HCT116 (cell line): ENCODE results near the gene ANGEL1. TPM values are rescaled to one million over a fixed set of nuclear protein-coding genes. Genes with fewer than 3 reads are reported as not detected.
A peak's percentile ranks its signal among the peaks of the same experiment; 100 is the strongest.

Source experiments
- ATAC-seq: fragments of 200-7000 bp; cut with Tn5 transposase; 2 replicates; pipeline ENCODE4 v1.9.1; 2020; ENCODE audit warnings: mild to moderate bottlenecking, moderate library complexity
- BruUV-seq: library from RNA; stranded (reverse); fragments of 400-500 nt; replicated peaks from 2 replicates; lab custom pipeline; 2021; lab: Mats Ljungman, UMichigan
- CTCF ChIA-PET: fragments of 300-600 bp; sonication (Branson Sonifier 250); formaldehyde crosslinking; loops from one replicate; lab custom pipeline; 2021; ENCODE audit warnings: antibody characterized with exemption; lab: Charles Lee
- POLR2A ChIA-PET: fragments of 300-600, 350-600 bp; sonication (Branson Sonifier 250); formaldehyde crosslinking; loops from one replicate; lab custom pipeline; 2021; ENCODE audit warnings: antibody characterized with exemption; lab: Charles Lee
- RAD21 ChIA-PET, 2 experiments: fragments of 300-600 bp; sonication (Branson Sonifier 250); formaldehyde crosslinking; loops; one replicate each; lab custom pipeline; 2023; ENCODE audit warnings: low total read pairs in 2 of 2; ENCODE audit not compliant: uncharacterized antibody in 2 of 2, unreplicated experiment in 2 of 2, low non-redundant PET in 1 of 2; lab: Charles Lee
- DNase-seq: peaks from one replicate; pipeline ENCODE4 v3.0.0-alpha.2; 2010; ENCODE audit warnings: low read depth, low spot score
- H2AFZ ChIP-seq: fragments of 200-600 bp; shearing (Covaris generic), sonication (generic); 2 replicates; pipeline ENCODE4 v1.6.1; 2017; ENCODE audit warnings: low read depth, mixed run types, mixed read lengths, antibody characterized with exemption, low read length; ENCODE audit not compliant: poor library complexity, severe bottlenecking
- H3K27ac ChIP-seq: 2 replicates; pipeline ENCODE4 v1.5.1; 2012; ENCODE audit warnings: low read depth, low read length
- H3K27me3 ChIP-seq: fragments of 200-600 bp; sonication (generic); 2 replicates; pipeline ENCODE4 v1.6.1; 2016; ENCODE audit warnings: mixed run types, low read length, mixed read lengths; ENCODE audit not compliant: insufficient read depth
- H3K36me3 ChIP-seq, 2 experiments: fragments of 200-500 bp in 1 of 2; fragments of 200-600 bp in 1 of 2; sonication (Bioruptor generic) in 1 of 2; sonication (generic) in 1 of 2; 2 replicates each; pipeline versions ENCODE4 v1.5.1 to v1.6.1; 2014 to 2016; ENCODE audit warnings: low read length in 2 of 2, inconsistent platforms in 1 of 2, mixed read lengths in 1 of 2, mixed run types in 1 of 2; ENCODE audit not compliant: insufficient read depth in 2 of 2, control insufficient read depth in 1 of 2
- H3K4me1 ChIP-seq, 2 experiments: fragments of 200-600 bp in 1 of 2; sonication (generic) in 1 of 2; 2 replicates each; pipeline versions ENCODE4 v1.5.1 to v1.6.1; 2012 to 2017; ENCODE audit warnings: low read length in 2 of 2, inconsistent platforms in 1 of 2, mild to moderate bottlenecking in 1 of 2, mixed read lengths in 1 of 2, mixed run types in 1 of 2, moderate library complexity in 1 of 2; ENCODE audit not compliant: insufficient read depth in 2 of 2, control insufficient read depth in 1 of 2
- H3K4me2 ChIP-seq: fragments of 200-600 bp; sonication (generic); 2 replicates; pipeline ENCODE4 v1.6.1; 2017; ENCODE audit warnings: mixed run types, low read length, mixed read lengths
- H3K4me3 ChIP-seq, 2 experiments: fragments of 200-600 bp in 1 of 2; sonication (generic) in 1 of 2; replicated peaks in 1 of 2; 2 replicates each; pipeline ENCODE4 v1.5.1; 2011 to 2016; ENCODE audit warnings: low read length in 2 of 2, control low read depth in 1 of 2, low read depth in 1 of 2, mild to moderate bottlenecking in 1 of 2, mixed read lengths in 1 of 2, mixed run types in 1 of 2
- H3K79me2 ChIP-seq: fragments of 200-600 bp; sonication (generic); 2 replicates; pipeline ENCODE4 v1.6.1; 2017; ENCODE audit warnings: mild to moderate bottlenecking, mixed run types, low read length, moderate library complexity, mixed read lengths; ENCODE audit not compliant: insufficient read depth
- H3K9ac ChIP-seq: fragments of 200-600 bp; sonication (generic); 2 replicates; pipeline ENCODE4 v1.6.1; 2016; ENCODE audit warnings: low read length, mixed read lengths
- H3K9me2 ChIP-seq: fragments of 200-600 bp; sonication (generic), shearing (Covaris generic); 2 replicates; pipeline ENCODE4 v1.6.1; 2017; ENCODE audit warnings: mixed run types, mild to moderate bottlenecking, moderate library complexity; ENCODE audit not compliant: insufficient read depth
- H3K9me3 ChIP-seq, 2 experiments: fragments of 200-500 bp in 1 of 2; fragments of 200-600 bp in 1 of 2; sonication (Bioruptor generic) in 1 of 2; sonication (generic) in 1 of 2; 2 replicates each; pipeline ENCODE4 v1.6.1; 2014 to 2017; ENCODE audit warnings: low read length in 2 of 2, mixed read lengths in 2 of 2, inconsistent platforms in 1 of 2, low read depth in 1 of 2, mild to moderate bottlenecking in 1 of 2, mixed run types in 1 of 2, moderate library complexity in 1 of 2; ENCODE audit not compliant: control insufficient read depth in 1 of 2, insufficient read depth in 1 of 2
- H4K20me1 ChIP-seq: fragments of 200-600 bp; sonication (generic), shearing (Covaris generic); 2 replicates; pipeline ENCODE4 v1.6.1; 2017; ENCODE audit warnings: mixed run types, mild to moderate bottlenecking, moderate library complexity; ENCODE audit not compliant: insufficient read depth
- CBX3 ChIP-seq: IDR thresholded peaks from 2 replicates; pipeline ENCODE4 v1.6.1; 2012; ENCODE audit warnings: low read depth
- CEBPB ChIP-seq: IDR thresholded peaks from 2 replicates; pipeline ENCODE4 v1.6.1; 2012; ENCODE audit warnings: low read depth
- EGR1 ChIP-seq: IDR thresholded peaks from 2 replicates; pipeline ENCODE4 v1.6.1; 2012; ENCODE audit warnings: low read depth
- ELF1 ChIP-seq: IDR thresholded peaks from 2 replicates; pipeline ENCODE4 v1.6.1; 2012; ENCODE audit warnings: low read depth, borderline replicate concordance
- EZH2 ChIP-seq: fragments of 200-600 bp; sonication (generic); IDR thresholded peaks from 2 replicates; pipeline ENCODE4 v1.6.1; 2017; ENCODE audit warnings: antibody characterized with exemption, mixed run types
- EZH2phosphoT487 ChIP-seq: fragments of 200-600 bp; IDR thresholded peaks from 2 replicates; pipeline ENCODE4 v1.6.1; 2018; ENCODE audit warnings: antibody characterized with exemption, borderline replicate concordance
- FOSL1 ChIP-seq: IDR thresholded peaks from 2 replicates; pipeline ENCODE4 v1.6.1; 2012; ENCODE audit warnings: low read depth
- POLR2A ChIP-seq: IDR thresholded peaks from 2 replicates; pipeline ENCODE4 v1.7.0; 2011; ENCODE audit warnings: borderline replicate concordance; ENCODE audit not compliant: insufficient read depth, insufficient read length; ENCODE audit errors: extremely low read depth
- POLR2AphosphoS5 ChIP-seq: IDR thresholded peaks from 2 replicates; pipeline ENCODE4 v1.6.1; 2011; ENCODE audit warnings: mild to moderate bottlenecking, low read depth, low read length, moderate library complexity
- RAD21 ChIP-seq: IDR thresholded peaks from 2 replicates; pipeline ENCODE4 v1.6.1; 2012; ENCODE audit warnings: low read depth, mild to moderate bottlenecking
- SIN3A ChIP-seq: IDR thresholded peaks from 2 replicates; pipeline ENCODE4 v1.6.1; 2012; ENCODE audit warnings: low read depth
- SP1 ChIP-seq: IDR thresholded peaks from 2 replicates; pipeline ENCODE4 v1.6.1; 2012; ENCODE audit warnings: low read depth
- TCF7L2 ChIP-seq: IDR thresholded peaks from 2 replicates; pipeline ENCODE4 v1.7.0; 2011; ENCODE audit warnings: borderline replicate concordance, inconsistent platforms; ENCODE audit not compliant: insufficient read depth, insufficient read length; ENCODE audit errors: extremely low read depth
- YY1 ChIP-seq: IDR thresholded peaks from 2 replicates; pipeline ENCODE4 v1.6.1; 2011; ENCODE audit warnings: low read length, low read depth, moderate library complexity, mild to moderate bottlenecking; ENCODE audit not compliant: insufficient replicate concordance; ENCODE audit errors: extremely low read depth
- ZFX ChIP-seq: fragments of 450-650 bp; IDR thresholded peaks from 2 replicates; pipeline ENCODE4 v1.6.1; 2017
- ZNF274 ChIP-seq: fragments of 200-500 bp; sonication (Bioruptor generic); IDR thresholded peaks from 2 replicates; pipeline ENCODE4 v1.6.1; 2014; ENCODE audit warnings: mild to moderate bottlenecking, low read depth, low read length, inconsistent platforms
- intact Hi-C: fragments of 100-400 bp; cut with micrococcal nuclease; formaldehyde crosslinking; loops from 2 replicates; pipeline ENCODE4 v1.10.0; 2022
- total RNA-seq: library from RNA; stranded (reverse); gene quantifications from one replicate; pipeline ENCODE4 v1.2.1, GENCODE V29; 2021; ENCODE audit not compliant: unreplicated experiment
- TF ChIP-seq, protein P1 (sequence below): IDR thresholded peaks from 2 replicates; pipeline ENCODE4 v1.6.1; 2011; ENCODE audit warnings: mild to moderate bottlenecking, low read length, moderate library complexity; ENCODE audit not compliant: insufficient replicate concordance; ENCODE audit errors: extremely low read depth
- TF ChIP-seq, protein P2 (sequence below): IDR thresholded peaks from 2 replicates; pipeline ENCODE4 v1.6.1; 2012
- TF ChIP-seq, protein P3 (sequence below), 3 experiments: fragments of 200-600 bp in 1 of 3; sonication (generic) in 1 of 3; IDR thresholded peaks in 2 of 3; conservative IDR thresholded peaks in 1 of 3; 2 replicates each; pipeline ENCODE4 v1.5.1; 2012 to 2017; ENCODE audit warnings: low read depth in 2 of 3, low read length in 2 of 3, antibody characterized with exemption in 1 of 3, borderline replicate concordance in 1 of 3, control low read depth in 1 of 3, mild to moderate bottlenecking in 1 of 3, mixed read lengths in 1 of 3, mixed run types in 1 of 3, moderate library complexity in 1 of 3; ENCODE audit not compliant: insufficient read depth in 1 of 3
- TF ChIP-seq, protein P4 (sequence below): IDR thresholded peaks from 2 replicates; pipeline ENCODE4 v1.6.1; 2012; ENCODE audit warnings: low read depth

The ANGEL1 gene
- total RNA-seq, 1 experiment from 2014 or later: 20.6 TPM

DNA sequence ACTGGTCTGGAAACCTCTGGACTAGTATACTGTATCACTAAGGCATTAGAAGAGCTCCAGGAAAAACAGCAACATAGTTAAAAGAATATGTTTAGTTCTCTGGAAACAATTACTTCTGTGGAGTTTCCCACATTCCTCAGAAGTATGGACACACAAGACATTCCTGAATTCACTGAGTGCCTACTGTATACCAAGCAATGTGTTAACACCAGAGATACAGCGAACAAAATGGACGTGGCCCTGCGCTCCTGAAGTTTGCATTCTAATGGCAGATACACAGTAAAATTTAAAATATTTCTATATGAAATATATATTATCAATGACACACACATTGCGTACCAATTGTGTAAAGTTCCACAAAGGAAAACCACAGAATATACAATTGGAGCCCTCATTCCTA is 1.1 kb downstream of the ANGEL1 start:
- intact Hi-C loops: no loop called here
- H3K36me3 ChIP-seq: peaks cover 11 to 17% of the 10 kb centered on the region in 2 experiments; a peak in 2 of 4 replicates
- H3K27me3 ChIP-seq: no peaks in the 10 kb centered on the region
- peak overlapping the region; percentile 88 for H3K9ac ChIP-seq
- no peak for TF ChIP-seq ZFX
- no peak for TF ChIP-seq POLR2AphosphoS5
- TF ChIP-seq POLR2A: no peak
- TF ChIP-seq EGR1: no peak
- no peak for TF ChIP-seq ELF1
- no peak for TF ChIP-seq SP1
- TF ChIP-seq, protein P1, sequence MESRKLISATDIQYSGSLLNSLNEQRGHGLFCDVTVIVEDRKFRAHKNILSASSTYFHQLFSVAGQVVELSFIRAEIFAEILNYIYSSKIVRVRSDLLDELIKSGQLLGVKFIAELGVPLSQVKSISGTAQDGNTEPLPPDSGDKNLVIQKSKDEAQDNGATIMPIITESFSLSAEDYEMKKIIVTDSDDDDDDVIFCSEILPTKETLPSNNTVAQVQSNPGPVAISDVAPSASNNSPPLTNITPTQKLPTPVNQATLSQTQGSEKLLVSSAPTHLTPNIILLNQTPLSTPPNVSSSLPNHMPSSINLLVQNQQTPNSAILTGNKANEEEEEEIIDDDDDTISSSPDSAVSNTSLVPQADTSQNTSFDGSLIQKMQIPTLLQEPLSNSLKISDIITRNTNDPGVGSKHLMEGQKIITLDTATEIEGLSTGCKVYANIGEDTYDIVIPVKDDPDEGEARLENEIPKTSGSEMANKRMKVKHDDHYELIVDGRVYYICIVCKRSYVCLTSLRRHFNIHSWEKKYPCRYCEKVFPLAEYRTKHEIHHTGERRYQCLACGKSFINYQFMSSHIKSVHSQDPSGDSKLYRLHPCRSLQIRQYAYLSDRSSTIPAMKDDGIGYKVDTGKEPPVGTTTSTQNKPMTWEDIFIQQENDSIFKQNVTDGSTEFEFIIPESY: no peak
- TF ChIP-seq, protein P2, sequence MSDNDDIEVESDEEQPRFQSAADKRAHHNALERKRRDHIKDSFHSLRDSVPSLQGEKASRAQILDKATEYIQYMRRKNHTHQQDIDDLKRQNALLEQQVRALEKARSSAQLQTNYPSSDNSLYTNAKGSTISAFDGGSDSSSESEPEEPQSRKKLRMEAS: no peak
- no peak for TF ChIP-seq YY1
- TF ChIP-seq, protein P3, sequence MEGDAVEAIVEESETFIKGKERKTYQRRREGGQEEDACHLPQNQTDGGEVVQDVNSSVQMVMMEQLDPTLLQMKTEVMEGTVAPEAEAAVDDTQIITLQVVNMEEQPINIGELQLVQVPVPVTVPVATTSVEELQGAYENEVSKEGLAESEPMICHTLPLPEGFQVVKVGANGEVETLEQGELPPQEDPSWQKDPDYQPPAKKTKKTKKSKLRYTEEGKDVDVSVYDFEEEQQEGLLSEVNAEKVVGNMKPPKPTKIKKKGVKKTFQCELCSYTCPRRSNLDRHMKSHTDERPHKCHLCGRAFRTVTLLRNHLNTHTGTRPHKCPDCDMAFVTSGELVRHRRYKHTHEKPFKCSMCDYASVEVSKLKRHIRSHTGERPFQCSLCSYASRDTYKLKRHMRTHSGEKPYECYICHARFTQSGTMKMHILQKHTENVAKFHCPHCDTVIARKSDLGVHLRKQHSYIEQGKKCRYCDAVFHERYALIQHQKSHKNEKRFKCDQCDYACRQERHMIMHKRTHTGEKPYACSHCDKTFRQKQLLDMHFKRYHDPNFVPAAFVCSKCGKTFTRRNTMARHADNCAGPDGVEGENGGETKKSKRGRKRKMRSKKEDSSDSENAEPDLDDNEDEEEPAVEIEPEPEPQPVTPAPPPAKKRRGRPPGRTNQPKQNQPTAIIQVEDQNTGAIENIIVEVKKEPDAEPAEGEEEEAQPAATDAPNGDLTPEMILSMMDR (IDR thresholded peaks at IDR 0.05 in 2 of 3, conservative IDR thresholded peaks at IDR 0.05 in 1 of 3; ENCODE audit: borderline replicate concordance in 1 of 3, insufficient read depth in 1 of 3, low read depth in 2 of 3, low read length in 2 of 3): no peak
- no peak for TF ChIP-seq ZNF274
- no peak for TF ChIP-seq CEBPB
- TF ChIP-seq RAD21: no peak
- TF ChIP-seq CBX3: no peak
- no peak for TF ChIP-seq SIN3A
- TF ChIP-seq FOSL1: no peak
- no peak for TF ChIP-seq EZH2
- TF ChIP-seq, protein P4, sequence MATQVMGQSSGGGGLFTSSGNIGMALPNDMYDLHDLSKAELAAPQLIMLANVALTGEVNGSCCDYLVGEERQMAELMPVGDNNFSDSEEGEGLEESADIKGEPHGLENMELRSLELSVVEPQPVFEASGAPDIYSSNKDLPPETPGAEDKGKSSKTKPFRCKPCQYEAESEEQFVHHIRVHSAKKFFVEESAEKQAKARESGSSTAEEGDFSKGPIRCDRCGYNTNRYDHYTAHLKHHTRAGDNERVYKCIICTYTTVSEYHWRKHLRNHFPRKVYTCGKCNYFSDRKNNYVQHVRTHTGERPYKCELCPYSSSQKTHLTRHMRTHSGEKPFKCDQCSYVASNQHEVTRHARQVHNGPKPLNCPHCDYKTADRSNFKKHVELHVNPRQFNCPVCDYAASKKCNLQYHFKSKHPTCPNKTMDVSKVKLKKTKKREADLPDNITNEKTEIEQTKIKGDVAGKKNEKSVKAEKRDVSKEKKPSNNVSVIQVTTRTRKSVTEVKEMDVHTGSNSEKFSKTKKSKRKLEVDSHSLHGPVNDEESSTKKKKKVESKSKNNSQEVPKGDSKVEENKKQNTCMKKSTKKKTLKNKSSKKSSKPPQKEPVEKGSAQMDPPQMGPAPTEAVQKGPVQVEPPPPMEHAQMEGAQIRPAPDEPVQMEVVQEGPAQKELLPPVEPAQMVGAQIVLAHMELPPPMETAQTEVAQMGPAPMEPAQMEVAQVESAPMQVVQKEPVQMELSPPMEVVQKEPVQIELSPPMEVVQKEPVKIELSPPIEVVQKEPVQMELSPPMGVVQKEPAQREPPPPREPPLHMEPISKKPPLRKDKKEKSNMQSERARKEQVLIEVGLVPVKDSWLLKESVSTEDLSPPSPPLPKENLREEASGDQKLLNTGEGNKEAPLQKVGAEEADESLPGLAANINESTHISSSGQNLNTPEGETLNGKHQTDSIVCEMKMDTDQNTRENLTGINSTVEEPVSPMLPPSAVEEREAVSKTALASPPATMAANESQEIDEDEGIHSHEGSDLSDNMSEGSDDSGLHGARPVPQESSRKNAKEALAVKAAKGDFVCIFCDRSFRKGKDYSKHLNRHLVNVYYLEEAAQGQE: no peak
- TF ChIP-seq EZH2phosphoT487: no peak
- no peak for TF ChIP-seq TCF7L2
- peak overlapping the region; percentile 93 for H3K4me2 ChIP-seq
- POLR2A ChIA-PET: interaction anchor here (1.4 kb wide), 1 partner anchor 26 kb away, joined by 5 read pairs; no protein-coding TSS in a partner anchor
- no peaks in the 10 kb centered on the region for H3K9me3 ChIP-seq
- H3K4me3 ChIP-seq: peak overlapping the region; percentile 74 to 82
- RAD21 ChIA-PET: no interaction called here
- no TSS peak for BruUV-seq
- DNase-seq (no peak), ATAC-seq (no peak)
- peaks cover 9 to 20% of the 10 kb centered on the region in 2 experiments for H3K4me1 ChIP-seq
- no peaks in the 10 kb centered on the region for H3K9me2 ChIP-seq
- no peak overlapping the region for H2AFZ ChIP-seq
- CTCF ChIA-PET: interaction anchor here (1.2 to 1.7 kb wide), 2 partner anchors 27 to 101 kb away, joined by 7 to 12 read pairs; no protein-coding TSS in a partner anchor
- H4K20me1 ChIP-seq: no peaks in the 10 kb centered on the region
- H3K79me2 ChIP-seq: peaks cover 21% of the 10 kb centered on the region
- peak overlapping the region; percentile 75; the same call in 1 of the 2 replicates for H3K27ac ChIP-seq
